Activated effector memory CD4-positive, alpha-beta T cell treated with Interleukin-2 at 50 U/mL for 16 hours (primary cell): ENCODE data around the gene JAM3.

ENCODE experiments used
- DNase-seq: peaks from one replicate; pipeline ENCODE4 v3.0.0-alpha.2; 2020

JAM3 gene

GRCh38 chr11:134116210-134116609, 47.3 kb downstream of the JAM3 start:
- no peak for DNase-seq

- DNase-seq, result no peak
These were observed 49.1 kb downstream of the JAM3 start for GRCh38 chr11:134118006-134118405.

GRCh38 chr11:134119094-134119493, 50.2 kb downstream of the JAM3 start:
- DNase-seq, result no peak

- no peak for DNase-seq
These were observed 51.4 kb downstream of the JAM3 start for GRCh38 chr11:134120143-134120850.

- DNase-seq, result no peak
These were observed 52.2 kb downstream of the JAM3 start for GRCh38 chr11:134120921-134121526.

- no peak for DNase-seq
These were observed 56.0 kb downstream of the JAM3 start for GRCh38 chr11:134124660-134125451.

- no peak for DNase-seq
These were observed 56.6 kb downstream of the JAM3 start for GRCh38 chr11:134125507-134125906.

- no peak for DNase-seq
These were observed 57.4 kb downstream of the JAM3 start for GRCh38 chr11:134126217-134126822.

- no peak for DNase-seq
These were observed 62.9 kb downstream of the JAM3 start for GRCh38 chr11:134131628-134132244.

- no peak for DNase-seq
These were observed 63.9 kb downstream of the JAM3 start for GRCh38 chr11:134132808-134133207.

- DNase-seq, result no peak
These were observed 65.3 kb downstream of the JAM3 start for GRCh38 chr11:134134167-134134566.

GRCh38 chr11:134138376-134138775, 69.5 kb downstream of the JAM3 start:
- DNase-seq, result no peak

GRCh38 chr11:134139303-134139872, 70.5 kb downstream of the JAM3 start:
- DNase-seq, result no peak

- peak; percentile 14 for DNase-seq
These were observed 71.0 kb downstream of the JAM3 start for GRCh38 chr11:134139873-134140331.

- DNase-seq, result no peak
These were observed 72.2 kb downstream of the JAM3 start for GRCh38 chr11:134140961-134141490.

- DNase-seq, result no peak
These were observed 73.7 kb downstream of the JAM3 start for GRCh38 chr11:134142536-134142935.

GRCh38 chr11:134143801-134144200, 74.9 kb downstream of the JAM3 start:
- DNase-seq, result no peak

GRCh38 chr11:134144744-134145143, 75.9 kb downstream of the JAM3 start:
- no peak for DNase-seq

GRCh38 chr11:134145715-134146114, 76.8 kb downstream of the JAM3 start:
- DNase-seq, result no peak

GRCh38 chr11:134146598-134146997, 77.7 kb downstream of the JAM3 start:
- DNase-seq, result no peak

GRCh38 chr11:134149371-134149770, 80.5 kb downstream of the JAM3 start:
- no peak for DNase-seq

GRCh38 chr11:134150195-134150903, 81.5 kb downstream of the JAM3 start:
- DNase-seq, result no peak
